Mesodermal cell (in vitro differentiated cells): ENCODE results near the gene PLXDC2.

Source experiments
- H3K27ac ChIP-seq: 2 replicates; pipeline ENCODE4 v1.7.0; 2013; ENCODE audit warnings: mild to moderate bottlenecking, low read depth, low read length, moderate library complexity; ENCODE audit not compliant: severe bottlenecking
- H3K36me3 ChIP-seq: 2 replicates; pipeline ENCODE4 v1.7.1; 2013; ENCODE audit warnings: mild to moderate bottlenecking, low read length, moderate library complexity; ENCODE audit not compliant: control insufficient read depth, insufficient read depth
- H3K4me1 ChIP-seq: one replicate; pipeline ENCODE4 v1.7.1; 2013; ENCODE audit warnings: mild to moderate bottlenecking, low read length; ENCODE audit not compliant: insufficient read depth, control insufficient read depth, poor library complexity, severe bottlenecking
- H3K4me3 ChIP-seq: 2 replicates; pipeline ENCODE4 v1.7.0; 2013; ENCODE audit warnings: low read length, control low read depth, mild to moderate bottlenecking; ENCODE audit not compliant: insufficient read depth, poor library complexity, severe bottlenecking; ENCODE audit errors: extremely low read depth
- H3K9me3 ChIP-seq: 2 replicates; pipeline ENCODE4 v1.7.1; 2013; ENCODE audit warnings: mild to moderate bottlenecking, low read length, moderate library complexity; ENCODE audit not compliant: control insufficient read depth
- WGBS, 2 experiments: methylation state at CpG; one replicate each; pipeline ENCODE4 v1.1.5; 2013; ENCODE audit warnings: missing lambda C conversion rate in 2 of 2; ENCODE audit not compliant: insufficient coverage in 2 of 2; 5-methylcytosine and 5-hydroxymethylcytosine counted together

The PLXDC2 gene

GRCh38 chr10:20281579-20281978 is 465.3 kb downstream of the PLXDC2 start:
- Histone ChIP-seq H3K4me1 (peaks cover under 1% of the 10 kb centered on the region), H3K27ac (no peak overlapping the region), H3K4me3 (no peak overlapping the region), H3K9me3 (no peaks in the 10 kb centered on the region), H3K36me3 (no peaks in the 10 kb centered on the region)
- 100% methylated on average over 1 of the region's 1 CpG; no CpG with 5 or more reads in 1 of the 2 experiments for WGBS, 2 experiments

- Histone ChIP-seq H3K36me3 (no peaks in the 10 kb centered on the region), H3K4me1 (no peaks in the 10 kb centered on the region), H3K27ac (no peak overlapping the region), H3K9me3 (no peaks in the 10 kb centered on the region), H3K4me3 (no peak overlapping the region)
- 94 to 95% methylated on average over 3 of the region's 5 CpGs for WGBS, 2 experiments
Observed at GRCh38 chr10:20287586-20287985, 471.4 kb downstream of the PLXDC2 start.

GRCh38 chr10:20288060-20288459 is 471.8 kb downstream of the PLXDC2 start:
- Histone ChIP-seq H3K4me3 (no peak overlapping the region), H3K27ac (no peak overlapping the region), H3K4me1 (no peaks in the 10 kb centered on the region), H3K36me3 (no peaks in the 10 kb centered on the region), H3K9me3 (no peaks in the 10 kb centered on the region)
- WGBS, 2 experiments, result 89 to 90% methylated on average over 2 to 5 of the region's 6 CpGs

- 94 to 100% methylated on average over 3 of the region's 6 CpGs for WGBS, 2 experiments
Observed at GRCh38 chr10:20289070-20289828, 473.0 kb downstream of the PLXDC2 start.

GRCh38 chr10:20298417-20298816 is 482.2 kb downstream of the PLXDC2 start:
- WGBS, 2 experiments, result no CpG with 5 or more reads among the region's 2 CpGs
- no peaks in the 10 kb centered on the region for H3K36me3 ChIP-seq
- no peak overlapping the region for H3K4me3 ChIP-seq
- peaks cover 14% of the 10 kb centered on the region for H3K9me3 ChIP-seq
- H3K4me1 ChIP-seq, result no peaks in the 10 kb centered on the region
- no peak overlapping the region for H3K27ac ChIP-seq

More at GRCh38 chr10:20289070-20289828, 473.0 kb downstream of the PLXDC2 start:
- no peak overlapping the region for H3K27ac ChIP-seq
- no peak overlapping the region for H3K4me3 ChIP-seq
- no peaks in the 10 kb centered on the region for H3K36me3 ChIP-seq
- H3K9me3 ChIP-seq, result no peaks in the 10 kb centered on the region
- no peaks in the 10 kb centered on the region for H3K4me1 ChIP-seq

GRCh38 chr10:20299034-20299736 is 483.0 kb downstream of the PLXDC2 start:
- Histone ChIP-seq H3K4me1 (no peaks in the 10 kb centered on the region), H3K9me3 (peaks cover 14% of the 10 kb centered on the region), H3K4me3 (no peak overlapping the region), H3K36me3 (no peaks in the 10 kb centered on the region), H3K27ac (no peak overlapping the region)
- 90% methylated on average over 2 of the region's 4 CpGs; no CpG with 5 or more reads in 1 of the 2 experiments for WGBS, 2 experiments

- no peaks in the 10 kb centered on the region for H3K4me1 ChIP-seq
- H3K4me3 ChIP-seq, result no peak overlapping the region
- whole genome bisulfite sequencing, 2 experiments, result 95 to 96% methylated on average over 2 of the region's 2 CpGs
- H3K9me3 ChIP-seq, result peaks cover 14% of the 10 kb centered on the region
- H3K27ac ChIP-seq, result no peak overlapping the region
- no peaks in the 10 kb centered on the region for H3K36me3 ChIP-seq
Observed at GRCh38 chr10:20300735-20301134, 484.5 kb downstream of the PLXDC2 start.

GRCh38 chr10:20302033-20302432 is 485.8 kb downstream of the PLXDC2 start:
- 89% methylated on average over 2 of the region's 2 CpGs; no CpG with 5 or more reads in 1 of the 2 experiments for WGBS, 2 experiments

GRCh38 chr10:20303453-20304152 is 487.4 kb downstream of the PLXDC2 start:
- Histone ChIP-seq H3K4me1 (no peaks in the 10 kb centered on the region), H3K27ac (no peak overlapping the region), H3K4me3 (no peak overlapping the region), H3K9me3 (no peaks in the 10 kb centered on the region), H3K36me3 (no peaks in the 10 kb centered on the region)
- WGBS, 2 experiments, result no CpG with 5 or more reads among the region's 2 CpGs

More at GRCh38 chr10:20302033-20302432, 485.8 kb downstream of the PLXDC2 start:
- H3K9me3 ChIP-seq, result peaks cover 13% of the 10 kb centered on the region
- no peak overlapping the region for H3K4me3 ChIP-seq
- no peaks in the 10 kb centered on the region for H3K36me3 ChIP-seq
- H3K27ac ChIP-seq, result no peak overlapping the region
- no peaks in the 10 kb centered on the region for H3K4me1 ChIP-seq

GRCh38 chr10:20313665-20314064 is 497.4 kb downstream of the PLXDC2 start:
- WGBS, 2 experiments, result 64 to 86% methylated on average over 2 to 3 of the region's 3 CpGs
- H3K27ac ChIP-seq, result no peak overlapping the region
- no peaks in the 10 kb centered on the region for H3K36me3 ChIP-seq
- no peak overlapping the region for H3K4me3 ChIP-seq
- no peaks in the 10 kb centered on the region for H3K9me3 ChIP-seq
- no peaks in the 10 kb centered on the region for H3K4me1 ChIP-seq
